ENCODE measurements around the gene MYO5A.
"Not testable (repeated sequence)": the region's sequence is repeated elsewhere in the genome, so short reads cannot be mapped to it uniquely, and the experiment has no call there.

MYO5A gene

GRCh38 chr15:52502608-52503007, 26.1 kb downstream of the MYO5A start:
- DNase-seq, result no peak

GRCh38 chr15:52499506-52499905, 29.2 kb downstream of the MYO5A start:
- no peak for DNase-seq

DNA sequence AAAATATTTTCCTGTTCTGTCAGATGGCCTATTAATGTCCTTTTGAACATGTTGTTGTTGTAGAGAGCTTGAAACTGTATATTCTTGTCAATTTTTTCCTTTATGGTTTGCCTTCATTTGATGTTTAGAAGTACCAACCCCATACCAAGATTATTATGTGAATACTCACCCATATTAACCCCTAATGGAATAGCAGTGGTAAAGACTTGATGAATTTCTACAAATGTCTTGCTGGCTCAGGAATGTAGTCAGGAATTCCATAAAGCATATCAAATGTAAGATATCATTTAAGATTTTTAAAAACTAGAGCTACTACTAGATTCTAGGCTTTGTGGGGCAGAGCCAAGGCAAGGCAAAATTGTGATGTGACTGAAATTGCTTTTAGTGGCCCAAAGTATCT, 30.0 kb downstream of the MYO5A start:
- no peak for DNase-seq

DNA sequence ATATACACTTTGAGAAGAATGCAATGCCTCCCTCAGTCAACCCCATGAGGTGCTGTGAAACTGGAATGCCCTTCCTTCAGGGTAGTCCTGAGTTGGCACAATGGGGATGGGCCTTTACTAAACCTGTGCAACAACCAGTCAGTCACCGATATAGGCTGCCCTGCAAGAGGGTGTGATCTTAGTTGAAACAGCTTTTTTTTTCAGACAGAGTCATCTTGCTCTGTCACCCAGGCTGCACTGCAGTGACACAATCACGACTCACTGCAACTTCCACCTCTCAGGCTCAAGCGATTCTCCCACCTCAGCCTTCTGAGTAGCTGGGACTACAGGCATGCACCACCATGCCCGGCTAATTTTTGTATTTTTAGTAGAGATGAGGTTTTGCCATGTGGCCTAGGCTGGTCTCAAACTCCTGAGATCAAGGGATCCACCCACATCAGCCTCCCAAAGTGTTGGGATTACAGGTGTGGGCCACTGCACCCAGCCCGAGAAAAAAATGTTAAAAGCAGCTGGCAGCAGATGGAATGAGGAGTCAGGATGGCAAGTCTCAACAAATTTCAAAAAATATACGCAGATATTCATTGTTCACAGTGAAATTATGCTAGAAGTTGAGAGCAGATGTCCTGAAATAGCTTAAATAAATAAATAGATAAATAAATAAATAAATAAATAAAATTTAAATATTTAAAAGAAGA, 31.8 kb downstream of the MYO5A start:
- peak; percentile 27 for DNase-seq

DNA sequence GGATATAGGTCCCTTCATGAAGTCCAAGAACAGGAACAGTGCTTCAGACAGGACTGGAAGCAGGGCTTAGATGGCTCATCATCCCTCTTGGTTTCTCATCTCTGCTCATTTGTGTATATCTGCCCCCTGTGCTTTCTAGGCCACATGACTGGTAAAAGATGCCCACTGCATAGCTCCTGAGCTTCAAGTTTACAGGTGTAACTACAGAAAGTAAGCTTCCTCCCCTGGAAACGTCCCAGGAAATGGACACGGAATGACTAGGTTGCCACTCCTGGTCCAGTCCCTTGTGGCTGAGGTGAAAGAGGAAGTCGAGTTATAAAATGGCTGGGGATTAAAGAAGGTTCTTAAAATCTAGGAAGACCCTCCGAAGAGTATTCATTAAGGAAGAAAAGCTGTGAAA, 32.5 kb downstream of the MYO5A start:
- DNase-seq, result no peak

GRCh38 chr15:52495125-52495524, 33.6 kb downstream of the MYO5A start:
- DNase-seq, result no peak

DNA sequence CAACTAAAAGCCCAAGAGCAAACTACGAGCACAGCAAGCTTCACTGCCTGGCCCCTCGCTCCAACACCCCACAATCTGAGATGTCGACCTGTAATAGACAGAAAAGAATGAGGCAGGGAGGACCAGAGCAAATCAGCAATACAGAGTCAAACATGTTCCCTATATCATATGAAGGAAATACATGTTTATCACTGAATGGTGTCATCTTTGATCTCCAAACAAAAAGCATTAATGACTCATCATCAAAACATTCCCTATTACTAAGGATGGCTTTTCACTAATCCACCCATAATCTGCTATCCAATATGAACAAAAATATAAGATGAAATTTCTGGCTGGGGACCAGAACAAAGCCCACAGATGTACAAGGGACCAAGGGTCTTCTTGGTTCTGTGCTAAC, 34.7 kb downstream of the MYO5A start:
- no peak for DNase-seq

GRCh38 chr15:52492132-52492531, 36.5 kb downstream of the MYO5A start:
- no peak for DNase-seq

DNA sequence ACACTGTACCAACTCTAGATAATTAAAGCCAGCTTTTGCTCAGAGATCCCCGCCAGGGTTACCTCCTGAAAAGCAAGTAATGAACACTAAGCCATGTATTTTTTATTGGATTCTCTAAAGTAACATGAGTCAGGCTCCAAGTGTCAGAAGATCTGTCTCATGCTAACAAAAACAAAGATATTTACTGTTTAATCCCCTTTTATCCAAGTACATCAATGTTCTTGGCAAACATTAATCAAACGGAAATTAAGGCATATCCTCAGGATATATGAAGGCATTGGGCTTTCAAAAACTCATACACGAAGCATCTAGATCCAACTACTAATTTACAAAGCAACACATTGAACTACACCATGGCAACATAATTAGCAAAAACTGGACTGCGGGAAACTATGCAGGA, 37.2 kb downstream of the MYO5A start:
- no peak for DNase-seq

GRCh38 chr15:52489430-52489829, 39.2 kb downstream of the MYO5A start:
- DNase-seq, result not testable (repeated sequence)

- no peak for DNase-seq
These were observed 39.9 kb downstream of the MYO5A start for GRCh38 chr15:52488830-52489229.

DNA sequence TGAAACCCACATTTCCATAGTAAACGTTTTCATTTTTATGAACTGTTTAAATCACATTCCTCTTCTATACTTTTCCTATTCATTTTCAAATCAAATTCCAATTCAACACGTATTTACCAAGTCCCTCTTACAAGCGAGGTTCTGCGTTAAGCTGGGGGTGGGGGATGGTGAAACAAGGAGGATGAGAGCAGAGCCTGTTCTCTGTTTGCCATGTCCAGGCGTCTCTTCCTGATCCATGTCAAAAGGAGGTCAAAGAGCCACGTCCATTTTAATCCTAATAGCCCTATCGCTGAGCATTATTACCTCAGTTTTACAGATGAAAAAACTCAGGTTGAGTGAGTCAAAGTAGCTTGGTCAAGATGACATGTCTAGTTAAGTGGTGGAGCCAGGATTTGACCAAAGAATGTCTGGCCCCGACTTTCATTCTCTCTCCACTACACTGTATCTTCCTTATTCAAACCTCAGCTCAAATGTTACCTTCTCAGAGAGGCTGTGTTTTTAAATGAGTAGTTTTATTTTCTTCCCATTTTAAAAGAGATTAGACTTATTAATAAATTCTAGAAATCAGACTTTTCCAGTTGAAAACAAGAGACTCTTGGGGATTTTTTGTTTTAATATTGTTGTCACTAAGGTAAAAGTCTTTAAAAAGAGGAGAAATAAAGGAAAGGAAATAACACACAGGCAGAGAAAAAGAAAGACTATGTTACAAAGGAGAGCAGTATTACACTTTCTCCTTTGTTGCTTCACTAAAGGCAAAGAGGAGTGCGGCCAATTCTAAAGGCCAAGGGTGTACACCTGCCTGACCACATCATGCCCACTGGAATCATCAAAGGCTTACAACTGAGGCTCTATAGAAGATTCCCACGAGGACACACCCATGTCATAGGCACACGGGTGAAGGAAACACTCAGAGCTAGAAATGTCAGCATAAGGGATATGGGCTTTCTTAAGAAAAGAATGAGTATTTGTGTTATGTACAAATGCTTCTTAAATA, 42.4 kb downstream of the MYO5A start:
- DNase-seq, result no peak

- DNase-seq, result no peak
These were observed 43.4 kb downstream of the MYO5A start for GRCh38 chr15:52485290-52485689.

DNA sequence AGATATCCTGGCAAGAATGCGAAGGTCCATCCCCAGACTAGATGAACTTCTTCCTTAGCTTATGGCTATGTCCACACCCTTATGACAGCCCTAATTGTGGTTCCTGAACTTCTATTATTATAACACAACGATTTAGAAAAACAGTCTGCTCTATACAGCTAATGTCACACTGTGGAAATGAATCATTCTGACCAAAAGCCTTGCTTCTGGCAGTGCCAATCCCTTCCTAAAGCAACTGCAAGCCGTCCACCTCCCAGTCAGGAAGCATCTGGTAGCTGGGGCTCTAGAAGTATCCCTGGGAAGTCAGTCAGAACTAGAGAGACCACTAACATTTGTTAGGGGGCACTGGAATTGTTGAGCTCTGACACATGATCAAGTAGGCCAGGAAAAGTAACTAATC, 45.0 kb downstream of the MYO5A start:
- DNase-seq, result no peak

GRCh38 chr15:52481915-52482314, 46.8 kb downstream of the MYO5A start:
- no peak for DNase-seq

GRCh38 chr15:52480990-52481389, 47.7 kb downstream of the MYO5A start:
- DNase-seq, result no peak

- DNase-seq, result no peak
These were observed 62.0 kb downstream of the MYO5A start for GRCh38 chr15:52466716-52467115.

GRCh38 chr15:52466134-52466701, 62.5 kb downstream of the MYO5A start:
- DNase-seq, result peak; percentile 19

- DNase-seq, result no peak
These were observed 64.2 kb downstream of the MYO5A start for GRCh38 chr15:52464478-52464877.

DNA sequence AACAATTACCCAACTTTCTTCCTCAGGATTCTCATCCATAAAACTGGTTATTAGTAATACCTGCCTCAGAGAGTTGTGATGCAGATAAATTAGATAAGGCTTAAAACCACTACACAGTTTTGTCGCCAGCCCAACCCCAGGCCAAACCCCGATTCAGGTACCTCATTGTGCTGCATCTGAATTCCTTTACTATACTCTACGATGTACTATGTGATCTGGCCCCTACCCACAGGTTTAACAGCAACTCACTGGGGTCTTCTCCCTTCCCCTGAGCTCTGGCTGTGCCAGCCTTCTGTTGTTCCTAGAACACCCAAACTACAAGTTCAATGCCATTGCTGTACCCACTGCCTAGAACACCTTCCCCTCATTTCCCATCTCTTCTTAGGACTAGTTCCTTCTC, 64.6 kb downstream of the MYO5A start:
- DNase-seq, result no peak

GRCh38 chr15:52463638-52464037, 65.0 kb downstream of the MYO5A start:
- DNase-seq, result no peak

GRCh38 chr15:52462806-52463360, 65.8 kb downstream of the MYO5A start:
- no peak for DNase-seq

- not testable (repeated sequence) for DNase-seq
These were observed 69.0 kb downstream of the MYO5A start for GRCh38 chr15:52459701-52460100.

All from stimulated activated CD4-positive, alpha-beta T cell treated with anti-CD3 and anti-CD28 coated beads, Interleukin-12 subunit alpha, Interleukin-12 subunit beta, amount 100 ng/mL, for 4 hours (primary cell).